ENCODE results near the gene DDX52.
A peak's percentile ranks its signal among the peaks of the same experiment; 100 is the strongest.
"Not testable (repeated sequence)": the region's sequence is repeated elsewhere in the genome, so short reads cannot be mapped to it uniquely, and the experiment has no call there.

DDX52 gene

GRCh38 chr17:37643118-37643766 lies at the start of gene DDX52:
DDX52 (minus strand) TSS chr17:37643446; CDS start chr17:37643420, 26 bp downstream.
- peak; percentile 95 to 97 for DNase-seq
- peak; percentile 82 for TF ChIP-seq POLR2A (IDR thresholded peaks at IDR 0.05; ENCODE audit: low read length)
- TF ChIP-seq GATA1 (IDR thresholded peaks at IDR 0.05; ENCODE audit: low read depth, low read length), result no peak

GRCh38 chr17:37691807-37692206 lies 48.6 kb upstream of the DDX52 start:
- TF ChIP-seq POLR2A (IDR thresholded peaks at IDR 0.05; ENCODE audit: low read length) (no peak), GATA1 (IDR thresholded peaks at IDR 0.05; ENCODE audit: low read depth, low read length) (no peak)

GRCh38 chr17:37689317-37689716 lies 46.1 kb upstream of the DDX52 start:
- no peak for TF ChIP-seq GATA1 (IDR thresholded peaks at IDR 0.05; ENCODE audit: low read depth, low read length)
- no peak for TF ChIP-seq POLR2A (IDR thresholded peaks at IDR 0.05; ENCODE audit: low read length)
- no peak for DNase-seq

More at GRCh38 chr17:37691807-37692206, 48.6 kb upstream of the DDX52 start:
- DNase-seq, result no peak

- TF ChIP-seq GATA1 (IDR thresholded peaks at IDR 0.05; ENCODE audit: low read depth, low read length) (no peak), POLR2A (IDR thresholded peaks at IDR 0.05; ENCODE audit: low read length) (no peak)
Measured at GRCh38 chr17:37683454-37683984, 40.3 kb upstream of the DDX52 start.

GRCh38 chr17:37682007-37682406 lies 38.8 kb upstream of the DDX52 start:
- TF ChIP-seq POLR2A (IDR thresholded peaks at IDR 0.05; ENCODE audit: low read length), result no peak
- no peak for TF ChIP-seq GATA1 (IDR thresholded peaks at IDR 0.05; ENCODE audit: low read depth, low read length)
- no peak for DNase-seq

More at GRCh38 chr17:37683454-37683984, 40.3 kb upstream of the DDX52 start:
- no peak for DNase-seq

- not testable (repeated sequence) for DNase-seq
Measured at GRCh38 chr17:37679995-37680394, 36.7 kb upstream of the DDX52 start.

GRCh38 chr17:37678036-37678435 lies 34.8 kb upstream of the DDX52 start:
- no peak for DNase-seq
- no peak for TF ChIP-seq GATA1 (IDR thresholded peaks at IDR 0.05; ENCODE audit: low read depth, low read length)
- no peak for TF ChIP-seq POLR2A (IDR thresholded peaks at IDR 0.05; ENCODE audit: low read length)

- TF ChIP-seq POLR2A (IDR thresholded peaks at IDR 0.05; ENCODE audit: low read length) (no peak), GATA1 (IDR thresholded peaks at IDR 0.05; ENCODE audit: low read depth, low read length) (no peak)
- no peak for DNase-seq
Measured at GRCh38 chr17:37677021-37677420, 33.8 kb upstream of the DDX52 start.

- TF ChIP-seq GATA1 (IDR thresholded peaks at IDR 0.05; ENCODE audit: low read depth, low read length) (no peak), POLR2A (IDR thresholded peaks at IDR 0.05; ENCODE audit: low read length) (no peak)
- no peak for DNase-seq
Measured at GRCh38 chr17:37676115-37676925, 33.1 kb upstream of the DDX52 start.

- no peak for TF ChIP-seq POLR2A (IDR thresholded peaks at IDR 0.05; ENCODE audit: low read length)
- no peak for TF ChIP-seq GATA1 (IDR thresholded peaks at IDR 0.05; ENCODE audit: low read depth, low read length)
- no peak for DNase-seq
Measured at GRCh38 chr17:37674511-37674910, 31.3 kb upstream of the DDX52 start.

GRCh38 chr17:37673386-37673785 lies 30.1 kb upstream of the DDX52 start:
- no peak for TF ChIP-seq GATA1 (IDR thresholded peaks at IDR 0.05; ENCODE audit: low read depth, low read length)
- no peak for TF ChIP-seq POLR2A (IDR thresholded peaks at IDR 0.05; ENCODE audit: low read length)
- DNase-seq, result no peak

- TF ChIP-seq GATA1 (IDR thresholded peaks at IDR 0.05; ENCODE audit: low read depth, low read length), result no peak
- no peak for TF ChIP-seq POLR2A (IDR thresholded peaks at IDR 0.05; ENCODE audit: low read length)
- no peak for DNase-seq
Measured at GRCh38 chr17:37672548-37673078, 29.4 kb upstream of the DDX52 start.

- TF ChIP-seq POLR2A (IDR thresholded peaks at IDR 0.05; ENCODE audit: low read length) (no peak), GATA1 (IDR thresholded peaks at IDR 0.05; ENCODE audit: low read depth, low read length) (no peak)
- no peak for DNase-seq
Measured at GRCh38 chr17:37671824-37672547, 28.7 kb upstream of the DDX52 start.
